Choroid plexus epithelial cell (primary cell): Measurements from ENCODE around the gene MMP15.

Source experiments
- DNase-seq: peaks from one replicate; pipeline ENCODE4 v3.0.0-alpha.2; 2010; ENCODE audit warnings: low read depth
- H3K4me3 ChIP-seq: 2 replicates; pipeline ENCODE4 v1.5.1; 2011; ENCODE audit warnings: low read depth, mild to moderate bottlenecking, control low read depth, low read length, moderate library complexity
- CTCF ChIP-seq: conservative IDR thresholded peaks from 2 replicates; pipeline ENCODE4 v1.5.1; 2011; ENCODE audit warnings: low read depth, mild to moderate bottlenecking, control low read depth, inconsistent platforms, low read length, moderate library complexity

The MMP15 gene

GRCh38 chr16:57997176-57997527, 28.4 kb upstream of the MMP15 start:
- DNase-seq = no peak
- no peak overlapping the region for H3K4me3 ChIP-seq
- TF ChIP-seq CTCF = no peak

GRCh38 chr16:57997528-57998265, 27.9 kb upstream of the MMP15 start:
- DNase-seq = no peak
- TF ChIP-seq CTCF = no peak
- no peak overlapping the region for H3K4me3 ChIP-seq

GRCh38 chr16:57998486-57998885, 27.1 kb upstream of the MMP15 start:
- DNase-seq = peak; percentile 56
- H3K4me3 ChIP-seq = no peak overlapping the region
- TF ChIP-seq CTCF = no peak

GRCh38 chr16:57998992-57999365, 26.6 kb upstream of the MMP15 start:
- DNase-seq = no peak
- no peak for TF ChIP-seq CTCF
- peak overlapping the region; percentile 11 for H3K4me3 ChIP-seq

- peak overlapping the region; percentile 95 for H3K4me3 ChIP-seq
- DNase-seq = peak; percentile 39
- TF ChIP-seq CTCF = peak; percentile 27
Measured at GRCh38 chr16:57999366-57999970, 26.1 kb upstream of the MMP15 start.

GRCh38 chr16:57999971-58000705, 25.4 kb upstream of the MMP15 start, which contains the start of gene ZNF319:
TSS of gene ZNF319 (minus strand) at chr16:58000672. CDS start at chr16:57998265, 2,407 bp downstream.
- DNase-seq = no peak
- peak within 1 kb of the TSS; percentile 95 for H3K4me3 ChIP-seq
- no peak for TF ChIP-seq CTCF
